ENCODE results near the gene IL1RAP.
A peak's percentile ranks its signal among the peaks of the same experiment; 100 is the strongest.
"Not testable (repeated sequence)": the region's sequence is repeated elsewhere in the genome, so short reads cannot be mapped to it uniquely, and the experiment has no call there.

IL1RAP gene, protein sequence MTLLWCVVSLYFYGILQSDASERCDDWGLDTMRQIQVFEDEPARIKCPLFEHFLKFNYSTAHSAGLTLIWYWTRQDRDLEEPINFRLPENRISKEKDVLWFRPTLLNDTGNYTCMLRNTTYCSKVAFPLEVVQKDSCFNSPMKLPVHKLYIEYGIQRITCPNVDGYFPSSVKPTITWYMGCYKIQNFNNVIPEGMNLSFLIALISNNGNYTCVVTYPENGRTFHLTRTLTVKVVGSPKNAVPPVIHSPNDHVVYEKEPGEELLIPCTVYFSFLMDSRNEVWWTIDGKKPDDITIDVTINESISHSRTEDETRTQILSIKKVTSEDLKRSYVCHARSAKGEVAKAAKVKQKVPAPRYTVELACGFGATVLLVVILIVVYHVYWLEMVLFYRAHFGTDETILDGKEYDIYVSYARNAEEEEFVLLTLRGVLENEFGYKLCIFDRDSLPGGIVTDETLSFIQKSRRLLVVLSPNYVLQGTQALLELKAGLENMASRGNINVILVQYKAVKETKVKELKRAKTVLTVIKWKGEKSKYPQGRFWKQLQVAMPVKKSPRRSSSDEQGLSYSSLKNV

DNA sequence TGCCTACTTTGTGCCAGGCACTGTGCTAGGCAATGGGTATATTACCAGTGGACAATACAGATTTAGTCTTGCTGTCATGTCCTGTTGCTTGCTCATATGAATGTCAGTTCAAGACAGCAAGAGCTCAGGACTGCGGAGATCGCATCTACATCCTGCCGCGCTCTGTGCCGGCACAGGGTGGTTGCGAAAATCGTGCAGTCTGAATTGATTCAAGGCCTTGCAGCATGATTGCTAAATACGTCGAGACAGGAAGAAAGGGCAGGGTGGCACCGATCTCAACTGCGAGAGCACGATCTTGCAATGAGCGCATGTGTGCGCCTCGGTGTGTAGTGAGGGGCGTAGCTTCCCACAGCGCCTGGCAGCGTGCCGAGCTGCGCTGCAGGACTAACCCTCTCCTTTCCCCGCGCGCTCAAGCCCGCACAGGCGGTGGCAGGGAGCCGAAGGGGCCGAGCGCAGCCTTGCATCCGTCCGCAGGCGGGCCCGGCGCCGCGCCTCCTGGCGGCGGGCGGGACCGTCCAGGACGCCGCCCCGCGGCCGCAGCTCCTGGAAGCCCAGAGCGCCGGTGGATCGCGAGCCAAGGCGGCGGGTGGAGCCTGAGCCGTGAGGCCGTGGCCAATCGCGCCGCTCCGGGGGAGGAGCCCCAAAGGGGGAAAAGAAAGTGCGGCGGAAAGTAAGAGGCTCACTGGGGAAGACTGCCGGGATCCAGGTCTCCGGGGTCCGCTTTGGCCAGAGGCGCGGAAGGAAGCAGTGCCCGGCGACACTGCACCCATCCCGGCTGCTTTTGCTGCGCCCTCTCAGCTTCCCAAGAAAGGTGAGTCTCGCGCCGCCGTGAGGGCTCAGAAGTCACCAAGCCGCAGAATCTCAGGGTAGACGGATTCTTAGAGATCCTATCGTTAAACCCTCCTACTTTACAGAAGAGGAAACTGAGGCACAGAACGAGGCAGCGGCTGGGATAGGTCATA is at the start of gene IL1RAP:
IL1RAP (plus strand) TSS at position 677 of the 962 bp plus-strand sequence. CDS start 50,205 bp downstream, outside the sequence.
- H3K27ac ChIP-seq, result peak within 1 kb of the TSS; percentile 67 to 88
- peak; percentile 72 for TF ChIP-seq CTCF (IDR thresholded peaks at IDR 0.05)
- H3K4me3 ChIP-seq, result peak within 1 kb of the TSS; percentile 91
- peak; percentile 91 for DNase-seq (ENCODE audit: low spot score)

DNA sequence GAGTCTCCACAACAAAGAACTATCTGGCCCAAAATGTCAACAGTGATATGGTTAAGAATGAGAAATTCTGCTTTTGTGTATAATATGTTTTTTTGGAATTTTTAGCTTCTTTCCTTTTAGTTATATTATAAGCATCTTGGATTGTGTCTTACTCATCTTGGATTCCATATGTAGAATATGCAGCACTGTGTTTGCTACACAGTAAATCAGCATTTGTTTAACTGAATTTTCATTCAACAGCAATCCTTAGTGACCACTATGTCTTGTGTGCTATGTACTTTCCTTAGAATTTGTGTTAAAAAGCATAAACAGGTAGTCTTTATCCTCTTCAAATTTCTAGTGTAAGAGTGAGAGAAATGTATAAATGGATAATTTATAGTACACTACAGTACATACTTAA is 46.0 kb upstream of the IL1RAP start:
- TF ChIP-seq CTCF (IDR thresholded peaks at IDR 0.05), result no peak
- no peak for DNase-seq (ENCODE audit: low spot score)

GRCh38 chr3:190473261-190473660 is 40.6 kb upstream of the IL1RAP start:
- DNase-seq (ENCODE audit: low spot score); H3K27ac ChIP-seq; H3K4me3 ChIP-seq: not testable (repeated sequence)

More for the DNA sequence above, 46.0 kb upstream of the IL1RAP start:
- no peak overlapping the region for H3K4me3 ChIP-seq
- no peak overlapping the region for H3K27ac ChIP-seq

DNA sequence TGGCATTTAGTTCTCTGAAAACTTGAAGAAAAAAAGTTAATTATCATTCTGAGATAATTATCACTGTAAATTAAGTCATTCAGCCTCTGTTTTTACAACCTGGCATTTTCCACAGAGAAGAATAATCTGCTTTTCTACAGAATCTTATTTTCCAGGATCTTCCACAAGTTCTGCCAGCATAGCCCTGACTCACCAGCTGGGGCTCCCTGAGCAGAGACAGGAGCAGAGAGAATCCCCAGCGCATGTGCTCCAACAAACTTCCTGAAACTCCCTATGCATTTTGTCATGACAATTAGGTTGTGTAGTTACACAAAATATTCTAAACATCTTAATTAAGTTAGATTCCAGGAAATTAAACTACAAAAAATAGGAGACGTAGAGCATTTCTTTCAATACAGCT is 32.1 kb upstream of the IL1RAP start:
- no peak overlapping the region for H3K4me3 ChIP-seq
- no peak overlapping the region for H3K27ac ChIP-seq
- DNase-seq (ENCODE audit: low spot score), result no peak
- no peak for TF ChIP-seq CTCF (IDR thresholded peaks at IDR 0.05)

- DNase-seq (ENCODE audit: low spot score), result no peak
- Histone ChIP-seq H3K4me3 (no peak overlapping the region), H3K27ac (no peak overlapping the region)
- no peak for TF ChIP-seq CTCF (IDR thresholded peaks at IDR 0.05)
Measured at GRCh38 chr3:190485830-190486532, 27.9 kb upstream of the IL1RAP start.

DNA sequence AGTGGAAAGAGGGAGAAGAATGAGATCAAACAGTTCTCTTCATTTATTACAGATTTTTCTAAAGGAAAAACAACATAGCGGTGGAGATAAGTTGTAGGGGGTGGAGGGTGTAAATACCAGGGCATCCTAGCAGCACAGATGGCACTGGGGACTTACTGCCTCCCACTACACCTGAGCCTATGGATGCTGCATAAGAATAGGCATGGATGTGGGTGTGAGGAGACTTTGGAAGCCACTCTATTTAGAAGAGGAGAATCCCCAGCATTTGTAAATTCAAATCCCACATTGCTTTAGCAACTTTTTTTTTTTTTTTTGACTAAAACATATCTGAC is 27.4 kb upstream of the IL1RAP start:
- Histone ChIP-seq H3K27ac (no peak overlapping the region), H3K4me3 (no peak overlapping the region)
- TF ChIP-seq CTCF (IDR thresholded peaks at IDR 0.05), result no peak
- DNase-seq (ENCODE audit: low spot score), result no peak
